Measurements from ENCODE around the gene RASGEF1B. TPM values are rescaled to one million over a fixed set of nuclear protein-coding genes. Genes with fewer than 3 reads are reported as not detected.

RASGEF1B gene
- total RNA-seq, 2 experiments from 2014 or later = 69.4 to 73.1 TPM

- no peaks in the 10 kb centered on the region for H3K9me3 Mint-ChIP-seq
- ATAC-seq (ENCODE audit: poor library complexity) = no peak
- no peak overlapping the region for H3K4me3 Mint-ChIP-seq
Observed at GRCh38 chr4:81436096-81436495, 35.6 kb downstream of the RASGEF1B start.

GRCh38 chr4:81432825-81433224, 38.9 kb downstream of the RASGEF1B start:
- ChIA-PET CTCF (no interaction called here), POLR2A (interaction anchor here (0.7 kb wide), 1 partner anchor 110 kb away, joined by 3 read pairs; no protein-coding TSS in a partner anchor)
- Histone ChIP-seq H3K36me3 (ENCODE audit: insufficient read depth, low read length) (peaks cover 17% of the 10 kb centered on the region), H3K27ac (ENCODE audit: low read depth in 1 of 2, low read length in 2 of 2) (no peak overlapping the region), H3K4me1 (ENCODE audit: insufficient read depth, low read length) (no peaks in the 10 kb centered on the region), H3K27me3 (ENCODE audit: control insufficient read depth in 1 of 2, insufficient read depth in 2 of 2, low read length in 2 of 2) (no peaks in the 10 kb centered on the region), H3K9me3 (ENCODE audit: control insufficient read depth in 1 of 2, insufficient read depth in 1 of 2, low read length in 2 of 2) (no peaks in the 10 kb centered on the region), H3K4me3 (ENCODE audit: low read length) (no peak overlapping the region)
- Mint-ChIP-seq H3K27me3 (no peaks in the 10 kb centered on the region), H3K36me3 (ENCODE audit: low read depth) (peaks cover 75% of the 10 kb centered on the region), H3K4me1 (ENCODE audit: low read depth) (no peaks in the 10 kb centered on the region), H3K27ac (no peak overlapping the region), H3K4me3 (no peak overlapping the region), H3K9me3 (no peaks in the 10 kb centered on the region)
- intact Hi-C loops (cut with DNase I, micrococcal nuclease) = no loop called here
- TF ChIP-seq CTCF (IDR thresholded peaks at IDR 0.05) = no peak
- DNase-seq (no peak), ATAC-seq (ENCODE audit: poor library complexity) (no peak)

More at GRCh38 chr4:81436096-81436495, 35.6 kb downstream of the RASGEF1B start:
- Histone ChIP-seq H3K4me3 (ENCODE audit: low read length) (no peak overlapping the region), H3K4me1 (ENCODE audit: insufficient read depth, low read length) (no peaks in the 10 kb centered on the region), H3K9me3 (ENCODE audit: control insufficient read depth in 1 of 2, insufficient read depth in 1 of 2, low read length in 2 of 2) (no peaks in the 10 kb centered on the region), H3K27ac (ENCODE audit: low read depth in 1 of 2, low read length in 2 of 2) (no peak overlapping the region), H3K27me3 (ENCODE audit: control insufficient read depth in 1 of 2, insufficient read depth in 2 of 2, low read length in 2 of 2) (no peaks in the 10 kb centered on the region), H3K36me3 (ENCODE audit: insufficient read depth, low read length) (peaks cover 29% of the 10 kb centered on the region)
- H3K27ac Mint-ChIP-seq = no peak overlapping the region
- no peak for TF ChIP-seq CTCF (IDR thresholded peaks at IDR 0.05)
- POLR2A ChIA-PET = no interaction called here
- no peaks in the 10 kb centered on the region for H3K4me1 Mint-ChIP-seq (ENCODE audit: low read depth)
- H3K27me3 Mint-ChIP-seq = no peaks in the 10 kb centered on the region
- H3K36me3 Mint-ChIP-seq (ENCODE audit: low read depth) = peaks cover 82% of the 10 kb centered on the region
- DNase-seq = no peak
- CTCF ChIA-PET = interaction anchor here (0.5 to 1.1 kb wide), 3 partner anchors 31 to 252 kb away, joined by 3 to 4 read pairs (median 3); no protein-coding TSS in a partner anchor
- intact Hi-C loops (cut with DNase I, micrococcal nuclease) = no loop called here

- Mint-ChIP-seq H3K9me3 (no peaks in the 10 kb centered on the region), H3K27ac (no peak overlapping the region), H3K27me3 (no peaks in the 10 kb centered on the region), H3K4me3 (no peak overlapping the region), H3K4me1 (ENCODE audit: low read depth) (no peaks in the 10 kb centered on the region), H3K36me3 (ENCODE audit: low read depth) (peaks cover 78% of the 10 kb centered on the region)
- ChIA-PET CTCF (no interaction called here), POLR2A (interaction anchor here (0.7 kb wide), 1 partner anchor 111 kb away, joined by 3 read pairs; no protein-coding TSS in a partner anchor)
- ATAC-seq (ENCODE audit: poor library complexity) (no peak), DNase-seq (no peak)
- Histone ChIP-seq H3K27me3 (ENCODE audit: control insufficient read depth in 1 of 2, insufficient read depth in 2 of 2, low read length in 2 of 2) (no peaks in the 10 kb centered on the region), H3K36me3 (ENCODE audit: insufficient read depth, low read length) (peaks cover 23% of the 10 kb centered on the region), H3K4me3 (ENCODE audit: low read length) (no peak overlapping the region), H3K4me1 (ENCODE audit: insufficient read depth, low read length) (no peaks in the 10 kb centered on the region), H3K27ac (ENCODE audit: low read depth in 1 of 2, low read length in 2 of 2) (no peak overlapping the region), H3K9me3 (ENCODE audit: control insufficient read depth in 1 of 2, insufficient read depth in 1 of 2, low read length in 2 of 2) (no peaks in the 10 kb centered on the region)
- intact Hi-C loops (cut with DNase I, micrococcal nuclease) = no loop called here
- no peak for TF ChIP-seq CTCF (IDR thresholded peaks at IDR 0.05)
Observed at GRCh38 chr4:81431971-81432370, 39.7 kb downstream of the RASGEF1B start.
